ENCODE results near the gene ATP13A1. TPM values are rescaled to one million over a fixed set of nuclear protein-coding genes. Genes with fewer than 3 reads are reported as not detected.

ATP13A1 gene
- total and polyA plus RNA-seq, 2 of the 8 experiments (the other 6 are each of a cell fraction or from before 2014, with no cell fraction given), result 33.0 to 64.2 TPM

- WGBS, 2 experiments (ENCODE audit: extremely low coverage in 1 of 2, insufficient coverage in 1 of 2, insufficient read length in 1 of 2, insufficient replicate concordance in 2 of 2, low coverage in 1 of 2, low lambda C conversion rate in 2 of 2, missing lambda C conversion rate in 1 of 2), result 2% methylated on average over 27 of the region's 87 CpGs; no CpG with 5 or more reads in 1 of the 2 experiments
- Histone ChIP-seq H3K23me2 (ENCODE audit: low read depth, low read length) (peaks cover 10% of the 10 kb centered on the region), H3K4ac (replicated peaks; ENCODE audit: insufficient read length, low read depth, low read length) (peak within 1 kb of the TSS; percentile 87), H2BK5ac (ENCODE audit: low read depth, low read length) (peak within 1 kb of the TSS; percentile 93), H2AK5ac (ENCODE audit: low read depth, low read length) (peak within 1 kb of the TSS; percentile 86), H2AFZ (ENCODE audit: low read length) (no peak within 1 kb of the TSS), H4K20me1 (replicated peaks in 1 of 2; ENCODE audit: control insufficient read depth in 1 of 2, insufficient read depth in 2 of 2, low read length in 2 of 2) (peaks cover 3 to 9% of the 10 kb centered on the region in 2 experiments), H3K4me2 (ENCODE audit: insufficient read depth in 1 of 2, low read depth in 2 of 2, low read length in 2 of 2) (peak within 1 kb of the TSS; percentile 91 to 95), H4K91ac (replicated peaks; ENCODE audit: insufficient read length, low read length) (peak within 1 kb of the TSS; percentile 96), H3K4me1 (replicated peaks in 1 of 4; ENCODE audit: control insufficient read depth in 3 of 4, insufficient read depth in 4 of 4, low read length in 3 of 4) (peaks cover 0 to 11% (median 8%) of the 10 kb centered on the region in 4 experiments; a peak in 5 of 7 replicates), H3K4me3 (ENCODE audit: extremely low read depth in 1 of 4, insufficient read depth in 2 of 4, low read depth in 3 of 4, low read length in 4 of 4) (peak within 1 kb of the TSS; percentile 69 to 82 (median 74)), H3K9me3 (ENCODE audit: insufficient read depth in 2 of 2, low read depth in 1 of 2, low read length in 1 of 2) (no peaks in the 10 kb centered on the region), H2BK12ac (ENCODE audit: low read depth, low read length) (peak within 1 kb of the TSS; percentile 80), H3K56ac (replicated peaks; ENCODE audit: insufficient read length, low read depth, low read length) (peak within 1 kb of the TSS; percentile 93), H2BK15ac (ENCODE audit: low read length) (peak within 1 kb of the TSS; percentile 88; the same call in 1 of the 2 replicates), H2BK120ac (replicated peaks; ENCODE audit: low read depth, low read length) (no peak within 1 kb of the TSS), H3K23ac (ENCODE audit: insufficient read length) (no peak within 1 kb of the TSS), H3K14ac (ENCODE audit: insufficient read length) (no peak within 1 kb of the TSS), H3K79me2 (ENCODE audit: control insufficient read depth in 1 of 2, insufficient read depth in 2 of 2, low read length in 2 of 2) (peaks cover 0 to 18% of the 10 kb centered on the region in 2 experiments; a peak in 3 of 4 replicates), H3K79me1 (ENCODE audit: low read depth, low read length) (peaks cover 10% of the 10 kb centered on the region), H3K27ac (ENCODE audit: low read depth, low read length) (peak within 1 kb of the TSS; percentile 72; the same call in 1 of the 2 replicates), H3K36me3 (ENCODE audit: control insufficient read depth in 2 of 4, insufficient read depth in 4 of 4, low read length in 3 of 4) (peaks cover 6 to 10% (median 8%) of the 10 kb centered on the region in 4 experiments; a peak in 7 of 8 replicates), H3K9ac (replicated peaks in 1 of 4; ENCODE audit: extremely low read depth in 1 of 4, low read depth in 3 of 4, low read length in 3 of 4) (peak within 1 kb of the TSS; percentile 68 to 78 (median 76)), H3K18ac (ENCODE audit: extremely low read depth, low read length) (peak within 1 kb of the TSS; percentile 83), H4K8ac (ENCODE audit: extremely low read depth, insufficient read depth, low read length) (peak within 1 kb of the TSS; percentile 98), H4K5ac (ENCODE audit: insufficient read length, low read depth, low read length) (peak within 1 kb of the TSS; percentile 96), H2BK20ac (ENCODE audit: low read length) (no peak within 1 kb of the TSS), H3K27me3 (replicated peaks in 1 of 4; ENCODE audit: control insufficient read depth in 3 of 4, extremely low read depth in 1 of 4, insufficient read depth in 3 of 4, low read length in 3 of 4) (no peaks in the 10 kb centered on the region)
- peak in 1 of 2 experiments; percentile 89 for DNase-seq (ENCODE audit: low read depth in 1 of 2, low spot score in 2 of 2)
- ChIA-PET POLR2A (ENCODE audit: partially characterized antibody) (interaction anchor here (0.5 to 4.2 kb wide), 26 partner anchors 9 to 1033 kb away, joined by 3 to 46 read pairs (median 4); partner anchors contain the start of genes ATP13A1, GMIP, PBX4 and ZNF101), CTCF (ENCODE audit: partially characterized antibody) (interaction anchor here (0.7 to 1.7 kb wide), 8 partner anchors 16 to 370 kb away, joined by 3 to 6 read pairs (median 4); partner anchors contain the start of gene GMIP)
- no peak for FAIRE-seq
- no peak for TF ChIP-seq TEAD4 (IDR thresholded peaks at IDR 0.05; ENCODE audit: low read depth, low read length)
- TF ChIP-seq MAX (IDR thresholded peaks at IDR 0.05), result peak; percentile 58
- TF ChIP-seq SIN3A (conservative IDR thresholded peaks at IDR 0.05 in 1 of 2, IDR thresholded peaks at IDR 0.05 in 1 of 2; ENCODE audit: low read depth in 1 of 2, low read length in 2 of 2), result peak in 1 of 2 experiments; percentile 6; a peak in 1 of 4 replicates
- TF ChIP-seq POLR2A (IDR thresholded peaks at IDR 0.05; ENCODE audit: control extremely low read depth in 1 of 2, low read depth in 2 of 2, low read length in 2 of 2), result peak; percentile 66 to 90
- TF ChIP-seq SP4 (IDR thresholded peaks at IDR 0.05; ENCODE audit: low read length), result 0 out of 2 replicates have a peak, but pooled peaks have one; percentile 24
- peak; percentile 65 for TF ChIP-seq POLR2AphosphoS5 (IDR thresholded peaks at IDR 0.05; ENCODE audit: low read depth, low read length)
- no peak for TF ChIP-seq MAFK (IDR thresholded peaks at IDR 0.05; ENCODE audit: low read depth, low read length)
- 0 out of 4 replicates have a peak, but pooled peaks have one; percentile 14 to 45 for TF ChIP-seq HDAC2 (IDR thresholded peaks at IDR 0.05; ENCODE audit: borderline replicate concordance in 1 of 2, low read depth in 2 of 2, low read length in 2 of 2)
- peak; percentile 11; the same call in 1 of the 2 replicates for TF ChIP-seq TAF1 (IDR thresholded peaks at IDR 0.05; ENCODE audit: low read depth, low read length)
- TF ChIP-seq PHF8 (conservative IDR thresholded peaks at IDR 0.05; ENCODE audit: low read depth, low read length), result peak; percentile 71
Measured at GRCh38 chr19:19627621-19628500, 35.6 kb downstream of the ATP13A1 start, which contains the start of gene LPAR2. Gene LPAR2, minus strand, starts transcription at chr19:19628220. Its CDS starts 945 bp downstream, at chr19:19627275.
